Panc1 (cell line): ENCODE data around the gene CMIP. TPM values are rescaled to one million over a fixed set of nuclear protein-coding genes. Genes with fewer than 3 reads are reported as not detected.

Experiments used
- ATAC-seq: fragments of 200-7000 bp; cut with Tn5 transposase; 2 replicates; pipeline ENCODE4 v1.9.1; 2020; ENCODE audit warnings: mild to moderate bottlenecking, moderate library complexity
- BruUV-seq: library from RNA; stranded (reverse); fragments of 400-500 nt; replicated peaks from 2 replicates; lab custom pipeline; 2021; lab: Mats Ljungman, UMichigan
- CTCF ChIA-PET: fragments of 300-600 bp; sonication (Branson Sonifier 250); formaldehyde crosslinking; loops from one replicate; lab custom pipeline; 2022; ENCODE audit warnings: antibody characterized with exemption; lab: Charles Lee
- POLR2A ChIA-PET: fragments of 300-600 bp; sonication (Branson Sonifier 250); formaldehyde crosslinking; loops from one replicate; lab custom pipeline; 2022; ENCODE audit warnings: antibody characterized with exemption; lab: Charles Lee
- DNase-seq: peaks from one replicate; pipeline ENCODE4 v3.0.0-alpha.2; 2010; ENCODE audit warnings: low read depth, low spot score
- H3K27ac ChIP-seq: 2 replicates; pipeline ENCODE4 v1.5.1; 2011; ENCODE audit warnings: mild to moderate bottlenecking, low read length, inconsistent platforms
- H3K27me3 ChIP-seq: fragments of 200-500 bp; sonication (Bioruptor generic); 2 replicates; pipeline ENCODE4 v1.6.0; 2014; ENCODE audit warnings: low read length, inconsistent platforms; ENCODE audit not compliant: control insufficient read depth, insufficient read depth
- H3K36me3 ChIP-seq: fragments of 200-500 bp; sonication (Bioruptor generic); 2 replicates; pipeline ENCODE4 v1.5.1; 2014; ENCODE audit warnings: inconsistent platforms, mild to moderate bottlenecking, low read length, moderate library complexity; ENCODE audit not compliant: control insufficient read depth, insufficient read depth
- H3K4me1 ChIP-seq: 2 replicates; pipeline ENCODE4 v1.5.1; 2011; ENCODE audit warnings: inconsistent platforms, mild to moderate bottlenecking, low read length, moderate library complexity; ENCODE audit not compliant: control insufficient read depth, insufficient read depth
- H3K4me3 ChIP-seq, 2 experiments: 2 replicates each; pipeline ENCODE4 v1.5.1; 2011 to 2012; ENCODE audit warnings: low read depth in 2 of 2, low read length in 2 of 2, mild to moderate bottlenecking in 2 of 2, inconsistent platforms in 1 of 2, moderate library complexity in 1 of 2
- H3K9me3 ChIP-seq: fragments of 200-500 bp; sonication (Bioruptor generic); 2 replicates; pipeline ENCODE4 v1.5.1; 2014; ENCODE audit warnings: low read depth, mild to moderate bottlenecking, inconsistent platforms, low read length, moderate library complexity; ENCODE audit not compliant: control insufficient read depth, insufficient read depth
- POLR2AphosphoS5 ChIP-seq: IDR thresholded peaks from 2 replicates; pipeline ENCODE4 v1.6.1; 2012; ENCODE audit warnings: mild to moderate bottlenecking, low read depth, low read length, moderate library complexity
- SIN3A ChIP-seq: IDR thresholded peaks from 2 replicates; pipeline ENCODE4 v1.6.1; 2012; ENCODE audit warnings: low read depth, mild to moderate bottlenecking, low read length, moderate library complexity, borderline replicate concordance; ENCODE audit not compliant: insufficient read depth
- TCF7L2 ChIP-seq: IDR thresholded peaks from 2 replicates; pipeline ENCODE4 v1.6.1; 2011; ENCODE audit warnings: mild to moderate bottlenecking, low read depth, low read length, inconsistent platforms
- in situ Hi-C: cut with HindIII; loops from 2 replicates; pipeline ENCODE4 v1.10.0; 2016; ENCODE audit warnings: low sequenced_read_pairs, low pct_unique_long_range_greater_than_20kb
- intact Hi-C: fragments of 100-400 bp; cut with micrococcal nuclease; formaldehyde crosslinking; loops from one replicate; pipeline ENCODE4 v1.10.0; 2022; ENCODE audit not compliant: unreplicated experiment
- total RNA-seq: library from RNA; stranded (reverse); gene quantifications from one replicate; pipeline ENCODE4 v1.2.1, GENCODE V29; 2021; ENCODE audit not compliant: unreplicated experiment
- TF ChIP-seq, protein P1 (sequence below): fragments of 450-650 bp; IDR thresholded peaks from 2 replicates; pipeline ENCODE4 v1.5.1; 2017; ENCODE audit warnings: mild to moderate bottlenecking
- TF ChIP-seq, protein P2 (sequence below), 2 experiments: IDR thresholded peaks; 2 replicates each; pipeline ENCODE4 v1.6.1; 2011 to 2012; ENCODE audit warnings: low read depth in 2 of 2, control low read depth in 1 of 2, low read length in 1 of 2, mild to moderate bottlenecking in 1 of 2, moderate library complexity in 1 of 2; ENCODE audit not compliant: insufficient read depth in 1 of 2

CMIP gene
- total RNA-seq, 1 experiment from 2014 or later, result 49.7 TPM

DNA sequence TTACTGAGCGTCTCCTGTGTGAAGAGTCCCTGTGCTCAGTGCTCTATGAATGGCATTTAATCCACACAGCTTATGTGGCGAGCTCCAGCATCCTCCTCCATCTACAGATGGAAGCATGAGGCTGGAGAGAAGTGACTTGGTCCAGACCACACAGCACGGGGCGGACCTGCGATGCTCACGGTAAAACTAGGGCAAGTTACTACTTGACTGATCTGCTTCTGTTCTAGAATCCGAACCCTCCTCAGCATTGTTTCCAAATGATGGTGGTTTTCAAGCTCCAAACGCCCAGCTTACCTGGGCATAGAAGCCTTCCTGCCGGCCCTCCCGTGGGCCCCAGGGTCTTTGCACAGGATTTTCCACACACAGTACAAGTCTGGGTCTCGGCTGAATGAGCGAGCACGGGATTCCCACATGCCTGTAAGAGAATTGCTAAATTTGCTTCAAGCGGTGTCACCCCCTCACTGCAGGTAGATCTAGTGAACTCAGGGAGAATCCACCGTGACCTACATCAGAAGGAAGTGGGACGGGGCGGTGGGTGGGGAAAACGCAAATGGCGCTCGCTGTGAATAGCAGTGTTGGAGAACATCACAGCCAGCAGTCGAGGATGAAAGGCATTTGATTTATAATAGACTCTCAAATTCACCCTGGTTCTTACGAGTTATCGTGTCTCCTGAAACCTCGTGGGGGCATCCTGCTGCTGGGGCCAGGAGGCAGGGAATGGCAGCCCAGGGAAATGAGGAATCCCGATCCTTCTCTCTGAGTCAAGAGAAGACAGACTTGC is 101.1 kb downstream of the CMIP start:
- POLR2A ChIA-PET, result no interaction called here
- no peak overlapping the region for H3K4me3 ChIP-seq
- H3K27ac ChIP-seq, result no peak overlapping the region
- H3K4me1 ChIP-seq, result peaks cover 29% of the 10 kb centered on the region
- DNase-seq (no peak), ATAC-seq (no peak)
- TF ChIP-seq TCF7L2, result no peak
- TF ChIP-seq POLR2AphosphoS5, result no peak
- TF ChIP-seq SIN3A, result no peak
- TF ChIP-seq, protein P1, sequence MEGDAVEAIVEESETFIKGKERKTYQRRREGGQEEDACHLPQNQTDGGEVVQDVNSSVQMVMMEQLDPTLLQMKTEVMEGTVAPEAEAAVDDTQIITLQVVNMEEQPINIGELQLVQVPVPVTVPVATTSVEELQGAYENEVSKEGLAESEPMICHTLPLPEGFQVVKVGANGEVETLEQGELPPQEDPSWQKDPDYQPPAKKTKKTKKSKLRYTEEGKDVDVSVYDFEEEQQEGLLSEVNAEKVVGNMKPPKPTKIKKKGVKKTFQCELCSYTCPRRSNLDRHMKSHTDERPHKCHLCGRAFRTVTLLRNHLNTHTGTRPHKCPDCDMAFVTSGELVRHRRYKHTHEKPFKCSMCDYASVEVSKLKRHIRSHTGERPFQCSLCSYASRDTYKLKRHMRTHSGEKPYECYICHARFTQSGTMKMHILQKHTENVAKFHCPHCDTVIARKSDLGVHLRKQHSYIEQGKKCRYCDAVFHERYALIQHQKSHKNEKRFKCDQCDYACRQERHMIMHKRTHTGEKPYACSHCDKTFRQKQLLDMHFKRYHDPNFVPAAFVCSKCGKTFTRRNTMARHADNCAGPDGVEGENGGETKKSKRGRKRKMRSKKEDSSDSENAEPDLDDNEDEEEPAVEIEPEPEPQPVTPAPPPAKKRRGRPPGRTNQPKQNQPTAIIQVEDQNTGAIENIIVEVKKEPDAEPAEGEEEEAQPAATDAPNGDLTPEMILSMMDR, result no peak
- TF ChIP-seq, protein P2, sequence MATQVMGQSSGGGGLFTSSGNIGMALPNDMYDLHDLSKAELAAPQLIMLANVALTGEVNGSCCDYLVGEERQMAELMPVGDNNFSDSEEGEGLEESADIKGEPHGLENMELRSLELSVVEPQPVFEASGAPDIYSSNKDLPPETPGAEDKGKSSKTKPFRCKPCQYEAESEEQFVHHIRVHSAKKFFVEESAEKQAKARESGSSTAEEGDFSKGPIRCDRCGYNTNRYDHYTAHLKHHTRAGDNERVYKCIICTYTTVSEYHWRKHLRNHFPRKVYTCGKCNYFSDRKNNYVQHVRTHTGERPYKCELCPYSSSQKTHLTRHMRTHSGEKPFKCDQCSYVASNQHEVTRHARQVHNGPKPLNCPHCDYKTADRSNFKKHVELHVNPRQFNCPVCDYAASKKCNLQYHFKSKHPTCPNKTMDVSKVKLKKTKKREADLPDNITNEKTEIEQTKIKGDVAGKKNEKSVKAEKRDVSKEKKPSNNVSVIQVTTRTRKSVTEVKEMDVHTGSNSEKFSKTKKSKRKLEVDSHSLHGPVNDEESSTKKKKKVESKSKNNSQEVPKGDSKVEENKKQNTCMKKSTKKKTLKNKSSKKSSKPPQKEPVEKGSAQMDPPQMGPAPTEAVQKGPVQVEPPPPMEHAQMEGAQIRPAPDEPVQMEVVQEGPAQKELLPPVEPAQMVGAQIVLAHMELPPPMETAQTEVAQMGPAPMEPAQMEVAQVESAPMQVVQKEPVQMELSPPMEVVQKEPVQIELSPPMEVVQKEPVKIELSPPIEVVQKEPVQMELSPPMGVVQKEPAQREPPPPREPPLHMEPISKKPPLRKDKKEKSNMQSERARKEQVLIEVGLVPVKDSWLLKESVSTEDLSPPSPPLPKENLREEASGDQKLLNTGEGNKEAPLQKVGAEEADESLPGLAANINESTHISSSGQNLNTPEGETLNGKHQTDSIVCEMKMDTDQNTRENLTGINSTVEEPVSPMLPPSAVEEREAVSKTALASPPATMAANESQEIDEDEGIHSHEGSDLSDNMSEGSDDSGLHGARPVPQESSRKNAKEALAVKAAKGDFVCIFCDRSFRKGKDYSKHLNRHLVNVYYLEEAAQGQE (IDR thresholded peaks at IDR 0.05; ENCODE audit: insufficient read depth in 1 of 2, low read depth in 2 of 2, low read length in 1 of 2), result no peak
- no peaks in the 10 kb centered on the region for H3K9me3 ChIP-seq
- in situ Hi-C loops, result no loop called here
- intact Hi-C loops, result no loop called here
- H3K27me3 ChIP-seq, result no peaks in the 10 kb centered on the region
- CTCF ChIA-PET, result no interaction called here
- BruUV-seq, result no TSS peak
- H3K36me3 ChIP-seq, result no peaks in the 10 kb centered on the region

DNA sequence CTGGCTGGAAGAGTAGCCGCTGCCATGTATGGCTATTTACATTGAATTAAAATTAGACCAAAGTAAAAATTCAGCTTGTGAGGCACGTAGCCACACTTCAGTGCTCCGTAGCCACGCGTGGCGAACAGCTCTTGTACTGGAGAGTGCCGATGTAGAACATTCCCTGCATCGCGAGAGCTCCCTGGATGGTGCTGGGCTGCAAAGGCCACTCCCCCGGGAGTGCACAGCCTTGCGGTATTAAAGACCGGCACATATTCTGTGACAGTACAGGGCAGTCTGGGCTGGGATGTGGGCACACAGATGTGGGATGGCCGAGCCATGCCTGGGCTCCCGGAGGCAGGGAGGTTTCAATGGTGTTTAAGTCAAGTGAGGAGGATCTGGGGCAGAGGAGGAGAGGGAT is 102.2 kb downstream of the CMIP start:
- H3K9me3 ChIP-seq, result no peaks in the 10 kb centered on the region
- no peak for DNase-seq
- no peaks in the 10 kb centered on the region for H3K27me3 ChIP-seq
- no peak overlapping the region for H3K4me3 ChIP-seq
- no TSS peak for BruUV-seq
- TF ChIP-seq SIN3A, result no peak
- TF ChIP-seq, protein P1, result no peak
- TF ChIP-seq TCF7L2, result no peak
- no peak overlapping the region for H3K27ac ChIP-seq
- ChIA-PET POLR2A (no interaction called here), CTCF (no interaction called here)
- H3K4me1 ChIP-seq, result peaks cover 31% of the 10 kb centered on the region
- intact Hi-C loops (no loop called here), in situ Hi-C loops (no loop called here)
- no peaks in the 10 kb centered on the region for H3K36me3 ChIP-seq
- no peak for ATAC-seq
